ENCODE results near the gene ENKD1.

Gene ENKD1

GRCh38 chr16:67666559-67667452 is at the start of gene ENKD1, which contains the start of gene C16orf86:
ENKD1 (minus strand) TSS chr16:67666750; CDS start chr16:67666442, 308 bp downstream.
C16orf86 (plus strand) TSS chr16:67666814; CDS start chr16:67666971, 157 bp downstream.
- peak within 1 kb of the TSS; percentile 67 for H3K4me3 ChIP-seq (ENCODE audit: low read depth, low read length)
- DNase-seq (ENCODE audit: low read depth) = no peak
- no peak for TF ChIP-seq CTCF (IDR thresholded peaks at IDR 0.05; ENCODE audit: control insufficient read depth, extremely low read depth, insufficient read depth)

DNA sequence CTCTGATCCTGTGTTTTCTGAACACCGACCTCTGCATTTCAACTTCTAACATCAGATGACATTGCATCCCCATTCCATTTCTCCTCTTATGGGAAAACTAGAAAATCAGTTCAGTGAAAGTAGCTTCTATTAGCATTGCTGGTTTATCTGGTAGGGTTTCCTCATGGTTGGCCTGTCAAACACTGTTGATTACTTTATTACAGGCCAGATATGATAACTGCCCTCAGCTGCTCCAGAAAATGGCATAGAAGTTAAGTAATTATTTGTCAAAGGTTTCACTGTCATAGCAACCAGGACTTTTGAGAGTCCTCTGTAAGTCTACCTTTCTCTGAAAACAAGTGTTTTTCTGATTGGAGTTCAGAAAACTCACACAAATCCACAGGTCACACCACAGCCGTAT is 49.5 kb upstream of the ENKD1 start:
- TF ChIP-seq CTCF (IDR thresholded peaks at IDR 0.05; ENCODE audit: control insufficient read depth, extremely low read depth, insufficient read depth) = no peak

DNA sequence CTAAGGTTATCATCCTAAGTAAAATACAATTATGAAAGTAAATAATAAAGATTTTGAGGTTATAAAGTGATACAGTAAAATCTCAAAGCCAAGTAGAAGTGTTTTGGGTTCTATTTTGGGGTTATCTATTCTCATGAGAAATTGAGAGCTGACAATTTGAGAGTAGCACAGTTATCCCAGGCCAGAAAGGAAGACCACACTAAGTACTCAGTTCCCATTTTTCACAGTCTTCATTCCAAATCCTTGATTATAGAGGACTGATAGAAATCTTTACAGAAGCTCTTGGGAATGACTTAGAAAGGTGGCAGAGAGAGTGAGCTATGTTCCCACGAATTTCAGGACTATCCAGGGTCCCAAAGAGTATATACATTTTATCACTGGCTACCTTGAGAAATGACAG is 48.0 kb upstream of the ENKD1 start:
- no peak overlapping the region for H3K4me3 ChIP-seq (ENCODE audit: low read depth, low read length)
- no peak for DNase-seq (ENCODE audit: low read depth)
- no peak for TF ChIP-seq CTCF (IDR thresholded peaks at IDR 0.05; ENCODE audit: control insufficient read depth, extremely low read depth, insufficient read depth)

More for the DNA sequence above, 49.5 kb upstream of the ENKD1 start:
- no peak overlapping the region for H3K4me3 ChIP-seq (ENCODE audit: low read depth, low read length)
- no peak for DNase-seq (ENCODE audit: low read depth)

DNA sequence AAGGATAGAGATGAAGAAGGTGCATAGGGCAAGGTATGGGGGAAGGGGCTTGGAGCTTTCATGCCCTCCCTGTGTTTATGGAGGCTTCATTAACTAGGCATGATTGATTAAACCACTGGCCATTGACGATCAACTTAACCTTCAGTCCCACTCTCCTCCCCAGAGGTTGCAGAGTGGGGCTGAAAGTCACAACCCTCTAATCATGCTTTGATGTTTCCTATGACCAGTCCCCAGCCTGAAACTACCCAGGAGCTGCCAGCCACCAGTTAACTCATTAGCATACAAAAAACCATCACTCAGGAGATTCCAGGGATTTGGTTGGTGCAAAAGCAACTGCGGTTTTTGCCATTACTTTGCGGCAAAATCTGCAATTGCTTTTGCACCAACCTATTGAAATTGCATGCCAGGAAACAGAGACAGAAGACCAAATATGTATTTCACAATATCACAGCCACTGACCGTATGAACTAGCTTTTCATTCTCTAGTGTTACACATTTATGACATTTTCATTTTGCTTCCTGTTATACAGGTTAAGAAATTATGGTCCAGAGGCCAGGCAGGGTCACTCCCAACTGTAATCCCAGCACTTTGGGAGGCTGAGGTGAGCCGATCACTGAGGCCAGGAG is 47.2 kb upstream of the ENKD1 start:
- no peak for DNase-seq (ENCODE audit: low read depth)
- no peak for TF ChIP-seq CTCF (IDR thresholded peaks at IDR 0.05; ENCODE audit: control insufficient read depth, extremely low read depth, insufficient read depth)
- H3K4me3 ChIP-seq (ENCODE audit: low read depth, low read length) = no peak overlapping the region

- TF ChIP-seq CTCF (IDR thresholded peaks at IDR 0.05; ENCODE audit: control insufficient read depth, extremely low read depth, insufficient read depth) = no peak
- H3K4me3 ChIP-seq (ENCODE audit: low read depth, low read length) = no peak overlapping the region
- no peak for DNase-seq (ENCODE audit: low read depth)
Observed at GRCh38 chr16:67710607-67711006, 44.1 kb upstream of the ENKD1 start.

GRCh38 chr16:67709050-67709449 is 42.5 kb upstream of the ENKD1 start:
- no peak for TF ChIP-seq CTCF (IDR thresholded peaks at IDR 0.05; ENCODE audit: control insufficient read depth, extremely low read depth, insufficient read depth)
- DNase-seq (ENCODE audit: low read depth) = no peak

More at GRCh38 chr16:67709050-67709449, 42.5 kb upstream of the ENKD1 start:
- H3K4me3 ChIP-seq (ENCODE audit: low read depth, low read length) = no peak overlapping the region
